NCI-H1105 treated with DMSO at 0.1 percent for 48 hours (cell line): Measurements from ENCODE around the gene COL6A2.
"Not testable (repeated sequence)": the region's sequence is repeated elsewhere in the genome, so short reads cannot be mapped to it uniquely, and the experiment has no call there.

Experiments used
- DNase-seq: peaks from one replicate; lab custom pipeline; 2025; lab: John Stamatoyannopoulos, UW

The COL6A2 gene

DNA sequence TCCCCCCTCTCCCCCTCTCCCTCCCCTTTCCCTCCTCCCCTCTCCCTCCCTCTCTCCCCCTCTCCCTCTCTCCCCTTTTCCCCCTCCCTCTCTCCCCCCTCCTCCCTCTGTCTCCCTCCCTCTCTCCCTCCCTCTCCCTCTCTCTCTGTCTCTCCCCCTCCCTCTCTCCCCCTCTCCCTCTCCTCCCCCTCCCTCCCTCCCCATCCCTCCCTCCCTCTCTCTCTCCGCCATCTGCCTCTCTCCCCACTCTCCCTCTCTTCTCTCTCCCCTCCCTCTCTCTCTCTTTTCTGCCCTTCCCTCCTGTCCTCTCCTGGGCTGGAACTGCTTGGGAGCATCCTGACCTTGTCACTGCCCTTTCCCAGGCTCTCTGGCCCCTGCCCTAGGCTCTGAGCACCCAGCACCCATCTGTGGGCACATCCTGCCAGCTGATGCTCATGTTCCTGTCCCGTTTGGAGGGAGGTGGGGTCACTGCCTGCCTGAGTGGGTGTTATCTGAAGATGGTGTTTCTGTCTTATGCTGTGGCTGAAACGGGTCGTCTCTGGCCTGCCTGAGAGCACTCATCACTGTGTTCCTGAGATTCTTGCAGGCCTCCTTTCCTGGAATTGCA lies 46.7 kb downstream of the COL6A2 start:
- DNase-seq, result no peak

GRCh38 chr21:46145159-46145839 lies 47.4 kb downstream of the COL6A2 start:
- DNase-seq, result no peak

DNA sequence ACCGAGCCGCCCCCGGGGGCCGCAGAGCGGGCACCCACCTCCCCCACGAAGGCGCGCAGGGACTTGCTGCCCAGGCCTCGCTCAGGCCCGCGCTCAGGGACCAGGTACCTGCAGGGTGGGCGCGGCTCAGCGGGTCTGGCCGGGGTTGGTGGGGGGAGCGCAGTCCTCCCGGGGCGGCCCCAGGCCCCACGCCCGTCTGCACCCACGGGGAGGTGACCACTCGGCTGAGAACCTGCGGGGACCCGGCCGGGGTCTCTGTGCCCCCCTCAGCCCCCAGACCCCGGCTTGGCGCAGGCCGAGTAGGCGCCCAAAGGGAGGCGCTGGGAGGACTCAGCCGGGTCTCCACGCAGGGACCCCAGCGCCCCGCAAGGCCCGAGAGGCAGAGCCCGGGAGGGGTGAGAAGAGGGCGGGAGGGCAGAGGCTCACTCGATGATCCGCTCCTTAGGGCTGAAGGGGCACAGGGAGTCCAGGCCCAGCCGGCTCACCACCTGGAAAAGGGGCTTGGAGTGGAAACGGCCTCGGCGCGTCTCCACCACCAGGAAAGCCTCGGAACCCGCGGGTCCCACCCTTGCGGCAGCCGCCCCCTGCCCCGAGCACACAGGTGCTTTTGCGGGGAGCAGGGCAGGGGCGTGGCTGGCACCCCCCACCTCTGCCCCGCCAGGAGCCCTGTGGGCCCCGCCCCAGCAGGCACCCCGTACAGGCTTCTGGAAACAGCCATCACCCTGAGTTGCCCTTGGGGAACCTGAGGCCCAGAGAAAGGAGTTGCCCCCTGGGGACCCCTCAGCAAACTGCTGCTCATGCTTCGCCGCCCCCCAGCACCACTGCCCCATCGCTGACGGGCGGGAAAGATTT lies 48.2 kb downstream of the COL6A2 start:
- DNase-seq, result no peak

DNA sequence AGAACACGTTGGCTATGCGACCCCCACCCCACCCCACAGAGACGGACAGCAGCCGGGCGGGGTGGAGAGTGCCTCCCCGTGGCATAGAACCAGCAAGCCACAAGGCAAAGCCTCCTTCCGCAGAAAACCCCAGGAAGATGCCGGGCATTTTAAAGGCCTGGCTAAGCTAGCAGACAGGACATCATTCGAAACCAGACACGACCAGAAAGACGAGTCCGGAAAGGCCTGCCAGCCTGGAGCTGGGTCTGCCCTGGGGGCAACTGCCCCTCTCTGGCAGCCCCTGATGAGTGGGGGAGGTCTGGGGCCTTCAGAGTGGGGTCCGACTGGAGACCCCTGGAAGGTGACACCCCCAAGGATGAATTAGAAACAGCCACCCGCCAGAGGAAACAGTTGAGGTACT lies 48.9 kb downstream of the COL6A2 start:
- DNase-seq, result no peak

DNA sequence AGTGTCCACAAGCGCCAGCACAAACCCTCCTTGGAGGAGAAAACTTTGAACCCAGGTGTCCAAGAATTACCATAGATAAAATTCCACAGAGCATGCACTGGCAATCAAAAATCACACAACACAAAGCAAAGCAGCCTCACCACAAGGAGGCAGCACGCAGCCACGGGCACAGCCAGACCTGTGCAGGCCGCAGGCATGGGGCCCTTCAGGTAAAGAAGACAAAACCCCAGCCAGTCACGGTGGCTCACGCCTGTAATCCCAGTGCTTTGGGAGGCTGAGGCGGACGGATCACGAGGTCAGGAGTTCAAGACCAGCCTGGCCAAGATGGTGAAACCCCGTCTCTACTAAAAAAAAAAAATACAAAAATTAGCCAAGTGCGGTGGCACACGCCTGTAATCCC lies 49.5 kb downstream of the COL6A2 start:
- DNase-seq, result not testable (repeated sequence)

DNA sequence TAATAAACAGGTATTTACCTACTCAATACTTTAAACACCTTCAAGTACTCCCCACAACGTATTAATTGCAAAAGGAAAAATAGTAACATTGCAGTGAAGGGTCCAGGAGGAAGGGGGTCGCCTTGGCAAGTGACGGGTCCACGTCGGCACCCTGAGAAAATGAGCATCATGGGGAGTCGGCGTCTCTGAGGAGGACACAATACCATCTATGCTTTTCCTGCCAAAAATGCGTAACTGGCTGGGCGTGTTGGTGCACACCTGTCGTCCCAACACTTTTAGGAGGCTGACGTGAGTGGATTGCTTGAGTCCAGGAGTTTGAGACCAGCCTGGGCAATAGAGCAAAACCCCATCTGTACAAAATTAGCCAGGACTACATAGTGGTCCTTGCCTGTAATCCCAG lies 50.2 kb downstream of the COL6A2 start:
- no peak for DNase-seq

- DNase-seq, result no peak
These were observed 51.4 kb downstream of the COL6A2 start for GRCh38 chr21:46149205-46149901.

- no peak for DNase-seq
These were observed 52.2 kb downstream of the COL6A2 start for GRCh38 chr21:46150073-46150472.

DNA sequence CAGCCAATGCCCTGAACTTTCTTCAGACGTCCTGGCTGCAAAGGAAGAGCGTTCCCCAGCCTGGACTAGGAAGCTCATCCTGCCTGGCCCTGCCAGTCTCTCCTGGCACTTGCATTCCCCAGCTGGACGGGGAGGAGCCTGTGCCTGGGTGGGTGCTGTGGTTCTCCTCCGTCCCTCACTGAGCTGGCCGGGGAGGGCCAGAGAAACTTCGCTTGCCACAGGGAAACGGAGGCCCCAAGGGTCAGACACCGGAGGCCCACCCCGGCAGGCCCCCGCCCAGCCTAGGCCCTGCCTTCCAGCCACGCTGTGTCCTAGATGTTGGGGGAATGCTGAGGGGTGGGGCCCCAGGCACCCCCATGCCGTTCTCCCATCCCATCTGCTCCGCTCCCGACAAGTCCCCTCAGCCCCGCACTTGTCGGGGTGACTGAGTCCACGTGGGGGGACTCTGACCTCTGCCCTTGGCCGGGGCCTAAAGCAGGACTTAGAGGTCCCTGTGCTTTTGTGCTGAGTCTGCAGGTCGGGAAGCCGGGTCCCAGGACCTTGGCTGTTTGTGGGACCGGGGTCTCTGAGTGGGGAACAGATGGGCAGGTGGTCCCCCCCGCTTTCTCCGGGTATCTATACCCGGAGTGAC lies 52.7 kb downstream of the COL6A2 start:
- DNase-seq, result no peak

DNA sequence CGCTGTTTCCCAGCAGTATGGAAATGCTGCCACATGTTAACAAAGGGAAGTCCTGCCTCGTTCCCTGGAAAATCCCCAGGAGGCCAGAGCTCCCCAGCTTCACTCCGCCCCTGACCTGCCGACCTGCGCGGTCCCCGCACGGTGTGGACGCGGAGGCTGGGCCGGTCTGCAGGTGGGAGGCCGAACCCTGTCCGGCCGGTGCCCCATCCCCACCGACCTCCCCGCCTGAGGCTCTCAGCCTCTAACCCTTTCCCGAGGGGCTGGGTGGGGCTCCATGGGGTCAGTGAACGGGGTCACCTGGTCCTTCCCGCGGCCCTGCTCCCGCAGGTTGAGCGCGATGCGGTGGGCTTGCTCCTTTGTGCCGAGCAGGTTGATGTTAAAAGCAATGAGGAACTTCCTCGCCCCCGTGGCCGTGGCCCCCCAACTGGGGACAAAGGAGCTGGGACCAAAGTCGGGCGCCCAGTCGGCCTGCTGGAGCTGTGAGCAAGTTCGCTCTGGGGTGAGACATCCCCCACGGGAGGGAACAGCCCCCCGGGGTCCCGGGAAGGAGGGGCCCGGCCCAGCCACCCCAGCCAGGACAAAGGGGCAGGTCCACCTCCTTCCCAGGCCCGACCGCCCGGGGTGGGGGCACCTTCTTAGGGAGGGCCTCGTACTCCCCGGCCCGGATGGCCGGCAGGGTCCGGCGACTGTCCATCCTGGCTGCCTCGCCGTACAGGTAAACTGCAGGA lies 53.5 kb downstream of the COL6A2 start:
- no peak for DNase-seq

GRCh38 chr21:46151989-46152926 lies 54.3 kb downstream of the COL6A2 start:
- DNase-seq, result no peak

GRCh38 chr21:46152927-46153246 lies 55.0 kb downstream of the COL6A2 start:
- no peak for DNase-seq

GRCh38 chr21:46153247-46154154 lies 55.6 kb downstream of the COL6A2 start:
- no peak for DNase-seq

DNA sequence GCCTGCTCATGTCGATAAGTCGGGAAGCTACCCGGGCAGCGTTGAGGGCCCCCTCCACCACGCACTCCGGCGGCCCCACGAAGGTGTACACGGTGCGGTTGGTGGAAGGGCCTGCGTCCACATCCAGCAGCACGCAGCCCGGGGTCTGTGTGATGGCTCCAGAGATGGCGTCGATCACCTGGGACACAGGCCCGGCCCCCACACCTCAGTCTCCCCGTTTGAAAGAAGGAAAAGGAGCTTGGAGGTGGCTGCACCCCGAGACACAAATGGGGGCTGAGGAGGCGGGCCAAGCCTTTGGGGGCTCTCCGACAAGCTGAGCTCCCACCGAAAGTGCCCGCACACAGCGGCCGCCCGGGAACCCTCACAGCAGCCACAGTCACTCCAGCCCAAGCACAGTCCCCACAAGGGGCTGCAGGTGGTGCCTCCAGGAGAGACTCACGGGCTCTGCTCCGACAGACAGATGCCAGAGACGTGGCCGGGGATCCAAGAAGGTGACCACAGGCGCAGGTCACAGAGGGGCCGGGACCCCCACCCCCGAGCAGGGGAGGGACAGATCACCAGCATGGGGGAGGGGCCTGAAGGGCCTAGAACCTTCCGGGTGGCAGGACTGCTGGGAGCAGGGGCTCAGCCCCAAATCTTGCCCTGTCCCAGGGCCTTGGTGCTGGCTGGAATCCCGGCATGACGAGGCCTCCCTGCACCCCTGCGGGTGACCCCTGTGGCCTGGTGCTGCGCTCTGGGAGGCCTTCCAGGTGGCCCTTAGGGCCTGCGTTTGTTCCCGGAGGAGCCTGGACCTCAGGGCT lies 56.4 kb downstream of the COL6A2 start:
- no peak for DNase-seq

DNA sequence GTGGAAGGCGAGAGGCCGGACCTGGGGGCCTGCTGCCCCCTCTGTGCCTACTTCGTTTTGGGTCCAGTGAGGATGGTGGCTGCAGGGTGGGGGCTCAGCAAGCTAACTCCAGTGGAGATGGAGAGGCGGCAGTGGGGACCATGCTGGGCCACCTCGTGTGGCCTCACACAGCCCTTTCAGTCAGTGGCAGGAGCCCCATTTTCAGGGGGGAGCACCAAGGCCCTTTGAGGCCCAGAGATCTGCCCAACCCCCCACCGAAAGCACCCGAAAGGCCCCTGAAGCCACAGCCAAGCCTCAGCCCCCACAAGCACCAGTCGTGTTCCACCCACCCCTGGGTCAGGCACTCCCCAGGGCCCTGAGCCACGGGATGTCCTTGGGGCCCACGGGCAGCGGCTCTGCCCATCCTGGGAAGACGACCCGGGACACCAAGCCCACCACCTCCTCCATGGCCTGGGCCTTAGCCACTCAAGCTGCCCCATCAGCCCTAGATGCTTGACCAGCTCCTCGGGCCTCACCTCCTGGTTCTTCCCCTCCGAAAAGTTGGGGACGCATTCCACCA lies 57.1 kb downstream of the COL6A2 start:
- DNase-seq, result no peak

DNA sequence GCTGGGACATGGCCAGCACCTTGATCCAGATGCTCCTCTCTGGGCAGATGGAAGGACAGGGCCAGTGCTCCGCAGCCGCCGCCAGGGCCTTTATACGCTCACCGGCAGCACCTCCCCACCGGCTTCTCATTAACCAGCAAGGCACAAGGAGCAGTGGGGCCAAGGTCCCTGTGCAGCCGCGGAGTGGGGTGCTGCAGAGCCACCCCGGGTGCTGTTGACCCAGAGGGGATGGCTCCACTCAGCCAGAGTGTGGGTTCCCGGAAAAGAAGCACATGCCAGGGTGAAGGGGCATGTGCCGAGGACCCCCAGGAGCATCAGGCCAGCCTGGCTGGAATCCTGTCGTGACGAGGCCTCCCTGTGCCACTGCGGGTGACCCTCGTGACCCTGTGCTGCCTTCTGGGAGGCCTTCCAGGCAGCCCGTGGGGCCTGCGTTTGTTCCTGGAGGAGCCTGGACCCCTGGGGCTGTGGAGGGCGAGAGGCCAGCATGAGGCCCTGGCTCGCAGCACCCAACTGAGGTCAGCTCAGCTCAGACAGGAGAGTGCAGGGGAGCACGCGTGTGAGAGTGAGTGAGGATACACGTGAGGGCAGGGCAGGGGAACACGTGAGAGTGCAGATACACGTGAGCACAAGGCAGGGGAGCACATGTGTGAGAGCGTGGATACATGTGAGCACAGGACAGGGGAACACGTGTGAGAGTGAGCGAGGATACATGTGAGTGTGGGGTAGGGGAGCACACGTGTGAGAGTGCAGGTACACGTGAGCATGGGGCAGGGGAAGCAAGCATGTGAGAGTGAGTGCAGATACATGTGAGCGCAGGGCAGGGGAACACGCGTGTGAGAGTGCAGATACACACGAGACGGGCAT lies 57.8 kb downstream of the COL6A2 start, which contains the start of gene FTCD:
Gene FTCD, minus strand, starts transcription at position 66 of the 864 bp plus-strand sequence. Its CDS starts 56 bp downstream, at position 10.
- DNase-seq, result no peak

GRCh38 chr21:46156378-46156645 lies 58.4 kb downstream of the COL6A2 start:
- DNase-seq, result no peak
